ENCODE measurements around the gene SAMSN1. TPM values are rescaled to one million over a fixed set of nuclear protein-coding genes. Genes with fewer than 3 reads are reported as not detected.

Gene SAMSN1
- polyA plus RNA-seq, 1 donor (not counting 4 experiments of a cell fraction or from before 2014, with no cell fraction given) = not detected

DNA sequence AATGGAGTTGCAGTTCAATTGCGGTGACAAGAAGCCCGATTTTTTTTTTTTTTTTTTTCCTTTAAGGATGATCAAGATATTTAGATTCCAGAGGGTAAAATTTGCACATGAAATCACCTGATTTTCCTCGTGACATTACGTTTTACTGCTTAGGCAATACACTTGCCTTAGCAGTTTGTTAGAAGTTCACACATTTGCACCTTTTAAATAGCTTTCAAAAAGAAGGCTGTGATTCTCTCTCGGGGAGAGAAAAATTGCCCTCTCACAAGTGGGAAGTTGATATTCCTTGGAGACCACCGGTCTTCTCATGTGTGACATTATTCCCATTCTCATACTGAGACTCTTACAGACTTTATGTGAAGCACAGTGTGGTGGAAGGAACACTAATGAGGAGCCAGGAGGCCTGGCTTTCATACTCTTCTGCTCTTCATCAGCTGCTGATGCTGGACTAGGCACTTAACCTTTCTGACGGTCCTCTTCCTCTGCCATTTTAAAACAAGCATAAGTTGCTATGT, 93.3 kb downstream of the SAMSN1 start:
- FAIRE-seq = no peak
- H3K4me2 ChIP-seq (ENCODE audit: control insufficient read depth, extremely low read depth, insufficient read depth, low read depth, low read length) = no peak overlapping the region
- H3K27me3 ChIP-seq (ENCODE audit: control insufficient read depth, extremely low read depth, insufficient read depth, low read length) = no peaks in the 10 kb centered on the region
- H3K4me3 ChIP-seq (ENCODE audit: control insufficient read depth in 2 of 3, extremely low read depth in 1 of 3, insufficient read depth in 2 of 3, low read depth in 1 of 3, low read length in 3 of 3) = no peak overlapping the region
- H4K20me1 ChIP-seq (ENCODE audit: control insufficient read depth, extremely low read depth, insufficient read depth, low read length) = no peaks in the 10 kb centered on the region
- no peaks in the 10 kb centered on the region for H3K4me1 ChIP-seq (ENCODE audit: control insufficient read depth, extremely low read depth, insufficient read depth, low read length)
- H3K79me2 ChIP-seq (ENCODE audit: control insufficient read depth, insufficient read depth, low read length) = no peaks in the 10 kb centered on the region
- no peak for TF ChIP-seq EZH2 (IDR thresholded peaks at IDR 0.05; ENCODE audit: low read length)
- TF ChIP-seq, protein P1, sequence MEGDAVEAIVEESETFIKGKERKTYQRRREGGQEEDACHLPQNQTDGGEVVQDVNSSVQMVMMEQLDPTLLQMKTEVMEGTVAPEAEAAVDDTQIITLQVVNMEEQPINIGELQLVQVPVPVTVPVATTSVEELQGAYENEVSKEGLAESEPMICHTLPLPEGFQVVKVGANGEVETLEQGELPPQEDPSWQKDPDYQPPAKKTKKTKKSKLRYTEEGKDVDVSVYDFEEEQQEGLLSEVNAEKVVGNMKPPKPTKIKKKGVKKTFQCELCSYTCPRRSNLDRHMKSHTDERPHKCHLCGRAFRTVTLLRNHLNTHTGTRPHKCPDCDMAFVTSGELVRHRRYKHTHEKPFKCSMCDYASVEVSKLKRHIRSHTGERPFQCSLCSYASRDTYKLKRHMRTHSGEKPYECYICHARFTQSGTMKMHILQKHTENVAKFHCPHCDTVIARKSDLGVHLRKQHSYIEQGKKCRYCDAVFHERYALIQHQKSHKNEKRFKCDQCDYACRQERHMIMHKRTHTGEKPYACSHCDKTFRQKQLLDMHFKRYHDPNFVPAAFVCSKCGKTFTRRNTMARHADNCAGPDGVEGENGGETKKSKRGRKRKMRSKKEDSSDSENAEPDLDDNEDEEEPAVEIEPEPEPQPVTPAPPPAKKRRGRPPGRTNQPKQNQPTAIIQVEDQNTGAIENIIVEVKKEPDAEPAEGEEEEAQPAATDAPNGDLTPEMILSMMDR (optimal IDR thresholded peaks at IDR 0.05 in 1 of 3, IDR thresholded peaks at IDR 0.05 in 1 of 3, conservative IDR thresholded peaks at IDR 0.05 in 1 of 3; ENCODE audit: extremely low read depth in 1 of 3, insufficient read depth in 2 of 3, low read length in 3 of 3) = no peak
- no peak overlapping the region for H3K27ac ChIP-seq (ENCODE audit: control insufficient read depth, insufficient read depth, low read length)
- no peak for DNase-seq (ENCODE audit: low read depth, low spot score)
- H3K9me3 ChIP-seq (ENCODE audit: control insufficient read depth, low read depth, low read length) = no peaks in the 10 kb centered on the region
- H3K9ac ChIP-seq (ENCODE audit: control insufficient read depth, extremely low read depth, insufficient read depth, low read length) = no peak overlapping the region
- dilution Hi-C loops (cut with MboI; ENCODE audit: extremely low pct_ligation_motif_present, low sequenced_read_pairs) = no loop called here
- H3K36me3 ChIP-seq (ENCODE audit: control insufficient read depth in 2 of 2, extremely low read depth in 1 of 2, insufficient read depth in 2 of 2, low read length in 2 of 2) = no peaks in the 10 kb centered on the region
- no peaks in the 10 kb centered on the region for H3K9me1 ChIP-seq (ENCODE audit: control insufficient read depth, extremely low read depth, insufficient read depth, low read length)
- no peak overlapping the region for H2AFZ ChIP-seq (ENCODE audit: control insufficient read depth, low read length)

DNA sequence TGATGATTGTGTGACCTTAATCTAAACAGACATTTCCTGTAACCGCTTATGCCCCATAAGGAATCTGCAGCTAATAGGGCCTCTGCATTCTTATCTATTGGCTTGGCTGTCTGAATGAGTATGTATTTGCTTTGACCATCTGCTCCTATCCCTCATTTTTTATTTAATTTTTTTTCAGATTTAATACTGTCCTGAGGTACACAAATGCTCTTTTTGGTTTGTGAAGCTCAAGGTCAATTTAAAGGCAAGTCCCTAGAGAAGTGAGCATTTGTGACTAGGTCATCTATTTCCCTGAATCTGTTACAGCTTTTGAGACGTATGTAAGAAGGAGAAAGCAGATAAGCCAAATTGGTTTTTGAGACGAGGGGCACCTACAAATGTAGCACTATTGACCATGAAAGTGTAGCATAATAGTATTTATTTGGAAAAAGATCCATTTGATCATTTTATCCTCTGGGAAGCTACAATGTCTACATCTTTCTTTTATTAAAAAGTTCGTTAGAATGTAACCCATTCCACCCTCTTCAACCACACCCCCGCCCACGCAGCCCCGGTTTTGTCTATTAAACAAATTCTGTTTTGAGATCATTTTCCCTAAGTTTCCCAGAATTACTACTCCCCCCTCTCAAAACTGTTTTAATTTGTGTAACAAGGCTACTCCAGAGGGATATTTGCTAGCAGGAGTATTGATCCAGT, 93.9 kb downstream of the SAMSN1 start:
- DNase-seq (ENCODE audit: low read depth, low spot score) = no peak
- Histone ChIP-seq H2AFZ (ENCODE audit: control insufficient read depth, low read length) (no peak overlapping the region), H3K9me1 (ENCODE audit: control insufficient read depth, extremely low read depth, insufficient read depth, low read length) (no peaks in the 10 kb centered on the region), H3K36me3 (ENCODE audit: control insufficient read depth in 2 of 2, extremely low read depth in 1 of 2, insufficient read depth in 2 of 2, low read length in 2 of 2) (no peaks in the 10 kb centered on the region), H4K20me1 (ENCODE audit: control insufficient read depth, extremely low read depth, insufficient read depth, low read length) (no peaks in the 10 kb centered on the region), H3K4me2 (ENCODE audit: control insufficient read depth, extremely low read depth, insufficient read depth, low read depth, low read length) (no peak overlapping the region), H3K4me3 (ENCODE audit: control insufficient read depth in 2 of 3, extremely low read depth in 1 of 3, insufficient read depth in 2 of 3, low read depth in 1 of 3, low read length in 3 of 3) (no peak overlapping the region), H3K4me1 (ENCODE audit: control insufficient read depth, extremely low read depth, insufficient read depth, low read length) (no peaks in the 10 kb centered on the region), H3K9ac (ENCODE audit: control insufficient read depth, extremely low read depth, insufficient read depth, low read length) (no peak overlapping the region), H3K9me3 (ENCODE audit: control insufficient read depth, low read depth, low read length) (no peaks in the 10 kb centered on the region), H3K27me3 (ENCODE audit: control insufficient read depth, extremely low read depth, insufficient read depth, low read length) (no peaks in the 10 kb centered on the region), H3K27ac (ENCODE audit: control insufficient read depth, insufficient read depth, low read length) (no peak overlapping the region), H3K79me2 (ENCODE audit: control insufficient read depth, insufficient read depth, low read length) (no peaks in the 10 kb centered on the region)
- no peak for TF ChIP-seq EZH2 (IDR thresholded peaks at IDR 0.05; ENCODE audit: low read length)
- TF ChIP-seq, protein P1 (optimal IDR thresholded peaks at IDR 0.05 in 1 of 3, IDR thresholded peaks at IDR 0.05 in 1 of 3, conservative IDR thresholded peaks at IDR 0.05 in 1 of 3; ENCODE audit: extremely low read depth in 1 of 3, insufficient read depth in 2 of 3, low read length in 3 of 3) = no peak
- no peak for FAIRE-seq
- dilution Hi-C loops (cut with MboI; ENCODE audit: extremely low pct_ligation_motif_present, low sequenced_read_pairs) = no loop called here

Measured in keratinocyte (primary cell).